GM21723 (cell line): ENCODE measurements around the gene LSR.

Experiments
- ATAC-seq: cut with Tn5 transposase; IDR thresholded peaks from one replicate; pipeline ENCODE4 v1.9.1; 2021; ENCODE audit warnings: mild to moderate bottlenecking, moderate library complexity; ENCODE audit not compliant: unreplicated experiment

LSR gene

DNA sequence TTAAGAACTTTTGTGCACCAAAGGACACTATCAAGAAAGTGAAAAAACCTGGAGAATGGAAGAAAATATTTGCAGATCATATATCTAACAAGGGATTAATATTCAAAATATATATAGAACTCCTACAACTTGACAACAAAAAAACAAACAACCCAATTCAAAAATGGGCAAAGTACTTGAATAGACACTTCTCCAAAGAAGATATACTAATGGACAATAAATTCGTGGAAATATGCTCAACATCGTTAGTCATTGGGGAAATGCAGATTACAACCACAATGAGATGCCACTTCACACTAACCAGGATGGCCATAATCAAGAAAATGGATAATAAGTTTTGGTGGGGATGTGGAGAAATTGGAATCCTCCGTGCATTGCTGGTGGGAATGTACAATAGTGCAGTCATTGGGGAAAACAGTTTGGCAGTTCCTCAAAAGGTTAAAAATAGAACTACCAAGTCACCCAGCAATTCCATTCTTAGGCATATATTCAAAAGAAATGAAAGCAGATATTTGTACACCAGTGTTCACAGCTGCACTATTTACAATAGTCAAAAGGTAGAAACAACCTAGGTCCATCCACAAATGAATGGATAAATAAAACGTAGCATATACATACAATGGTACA is 2.2 kb upstream of the LSR start:
- no peak for ATAC-seq

DNA sequence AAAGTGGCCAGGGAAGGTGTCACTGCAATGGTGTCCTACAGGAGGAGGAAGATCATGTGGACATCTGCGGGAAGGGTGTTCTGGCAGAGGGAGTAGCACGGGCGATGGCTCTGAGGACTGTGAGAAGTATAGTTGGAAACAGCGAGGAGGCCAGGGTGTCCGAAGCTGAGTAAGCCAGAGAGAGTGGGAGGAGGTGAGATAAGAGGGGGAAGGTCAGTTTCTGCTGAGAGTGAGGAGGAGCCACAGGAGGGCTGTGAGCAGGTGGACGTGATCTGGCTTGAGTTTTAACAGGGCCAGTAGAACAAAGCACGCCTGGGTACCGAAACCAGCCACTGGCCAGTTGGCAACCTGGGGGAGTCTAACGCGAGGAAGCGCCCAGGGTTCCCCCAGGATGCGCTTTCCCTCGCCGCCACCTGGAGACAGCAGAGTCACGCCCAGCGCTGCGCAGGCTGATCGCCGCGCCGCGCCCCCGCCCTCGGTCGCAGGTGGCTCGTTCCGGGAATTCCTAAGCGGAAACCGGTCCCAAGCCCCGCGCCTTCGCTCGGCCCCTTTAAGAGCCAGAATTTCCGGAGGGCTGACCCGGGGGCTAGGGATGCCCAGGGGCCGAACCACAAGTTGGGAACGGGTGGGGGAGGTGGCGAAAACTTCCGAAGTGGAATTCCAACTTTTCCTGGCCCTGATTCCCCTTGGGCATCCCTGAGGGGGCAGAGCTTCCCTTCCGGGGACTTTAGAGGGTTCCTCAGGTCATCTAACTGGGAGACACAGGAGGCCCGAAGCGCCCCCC is 1.1 kb upstream of the LSR start:
- ATAC-seq = peak; percentile 50

DNA sequence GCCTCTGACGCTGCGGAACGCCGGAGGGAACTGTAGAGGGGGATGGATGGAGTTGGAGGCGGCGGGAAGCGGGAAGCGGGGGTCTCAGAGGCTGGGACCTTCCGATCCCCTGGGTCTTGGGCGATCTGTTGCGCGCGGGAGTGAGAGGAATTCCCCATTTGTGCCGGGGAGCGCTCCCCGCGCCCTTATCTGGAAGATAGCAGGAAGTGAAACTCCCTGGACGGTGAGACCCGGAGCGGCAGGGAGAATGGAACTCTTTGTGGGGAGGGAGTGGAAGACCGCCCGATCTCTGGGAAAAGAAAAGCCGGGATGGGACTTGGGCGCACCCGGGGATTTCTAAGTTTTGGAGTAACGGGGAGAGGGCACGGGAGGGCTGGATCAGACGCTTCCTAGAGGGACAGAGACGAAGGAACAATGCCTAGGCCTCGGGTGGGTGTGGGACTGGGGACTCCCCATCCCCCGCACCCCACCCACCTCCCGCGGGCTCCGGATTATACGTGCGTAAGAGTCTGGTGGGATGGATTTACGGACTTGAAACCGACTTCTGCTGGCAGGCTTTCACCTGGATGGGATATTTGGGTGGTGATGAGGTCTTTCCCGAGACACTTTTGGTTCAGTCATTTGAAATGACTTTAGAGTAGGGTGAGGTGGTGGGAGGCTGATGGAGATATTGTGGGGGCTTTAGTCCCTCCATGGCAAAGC is 495 bp downstream of the LSR start:
- ATAC-seq = no peak

GRCh38 chr19:35249848-35250711 is 1.3 kb downstream of the LSR start:
- no peak for ATAC-seq

DNA sequence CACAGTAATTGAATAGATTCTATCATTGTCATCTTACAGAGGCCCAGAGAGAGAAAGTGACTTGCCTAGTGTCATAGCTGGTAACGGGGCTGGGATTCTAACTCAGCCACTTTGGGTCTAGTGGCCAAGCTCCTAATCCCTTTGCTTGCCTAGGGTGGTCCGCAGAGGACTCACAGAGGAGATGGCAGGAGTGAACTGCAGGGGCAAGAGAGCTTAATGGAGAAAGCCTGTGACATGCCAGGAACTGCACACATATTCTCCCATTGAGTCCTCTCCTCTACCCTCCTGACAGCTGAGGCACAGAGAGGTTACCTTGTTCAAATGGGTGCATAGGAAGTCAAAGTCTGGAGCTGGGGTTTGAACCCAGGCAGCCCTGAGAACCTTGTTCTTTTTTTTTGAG is 2.7 kb downstream of the LSR start:
- no peak for ATAC-seq

DNA sequence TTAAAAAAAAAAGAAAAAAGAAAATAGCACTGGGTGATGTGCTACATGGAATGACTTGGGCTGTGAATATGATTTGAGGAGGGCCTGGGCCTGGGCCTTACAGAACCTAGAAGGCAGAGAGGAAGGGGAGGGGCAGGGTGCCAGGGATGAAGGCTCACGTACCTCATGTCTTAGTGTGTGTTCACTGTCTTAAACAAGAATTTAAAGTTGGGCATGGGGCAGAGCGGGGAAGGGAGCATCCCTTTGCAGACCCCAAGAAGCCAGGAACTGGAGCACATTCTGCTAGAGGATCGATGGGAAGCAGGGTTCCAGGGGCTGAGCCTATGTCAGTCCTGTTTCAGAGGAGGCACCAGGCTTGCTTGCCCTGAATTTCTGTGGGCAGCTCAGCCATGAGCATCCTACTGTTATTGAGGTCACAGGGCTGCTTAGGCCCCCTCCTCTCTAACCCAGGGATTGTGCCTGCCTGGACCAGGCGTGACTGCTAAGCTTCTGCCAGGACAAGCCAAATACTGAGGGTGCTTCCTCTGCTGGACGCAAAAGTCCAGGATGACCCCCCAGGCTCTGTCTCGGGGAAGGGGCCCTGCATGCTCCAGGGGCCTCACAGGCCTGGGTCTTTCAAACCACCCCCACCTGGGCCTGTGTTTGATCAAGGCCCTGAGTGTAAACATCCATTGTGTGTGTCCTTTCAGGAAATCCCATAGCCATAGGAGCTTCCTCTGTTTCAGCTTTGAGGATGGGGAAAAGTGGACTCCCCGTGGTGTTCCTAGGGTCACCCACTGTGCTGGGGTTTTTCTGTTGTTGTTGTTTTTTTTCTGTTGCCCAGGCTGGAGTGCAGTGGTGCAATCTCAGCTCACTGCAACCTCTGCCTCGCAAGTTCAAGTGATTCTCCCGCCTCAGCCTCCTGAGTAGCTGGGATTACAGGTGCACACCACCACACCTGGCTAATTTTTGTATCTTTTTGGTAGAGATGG is 4.8 kb downstream of the LSR start:
- no peak for ATAC-seq

GRCh38 chr19:35254341-35255297 is 5.8 kb downstream of the LSR start:
- no peak for ATAC-seq

- no peak for ATAC-seq
Observed at GRCh38 chr19:35256566-35256965, 7.8 kb downstream of the LSR start.

DNA sequence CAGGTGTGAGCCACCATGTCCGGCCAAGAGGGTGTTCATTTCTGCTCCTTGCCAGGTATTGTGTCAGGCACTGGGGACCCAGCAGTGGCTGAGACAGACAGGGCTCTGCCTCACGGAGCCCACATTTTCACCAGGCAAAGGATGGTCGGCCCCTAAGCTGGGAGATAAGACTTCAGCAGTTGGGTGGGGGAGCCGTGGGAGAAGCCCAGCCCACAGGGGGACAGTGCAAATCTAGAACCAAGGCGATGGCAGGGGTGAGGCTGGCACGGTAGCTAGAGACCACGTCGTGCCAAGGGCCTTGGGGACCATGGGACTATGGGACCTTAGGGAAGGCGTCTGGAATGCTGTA is 8.3 kb downstream of the LSR start:
- no peak for ATAC-seq

DNA sequence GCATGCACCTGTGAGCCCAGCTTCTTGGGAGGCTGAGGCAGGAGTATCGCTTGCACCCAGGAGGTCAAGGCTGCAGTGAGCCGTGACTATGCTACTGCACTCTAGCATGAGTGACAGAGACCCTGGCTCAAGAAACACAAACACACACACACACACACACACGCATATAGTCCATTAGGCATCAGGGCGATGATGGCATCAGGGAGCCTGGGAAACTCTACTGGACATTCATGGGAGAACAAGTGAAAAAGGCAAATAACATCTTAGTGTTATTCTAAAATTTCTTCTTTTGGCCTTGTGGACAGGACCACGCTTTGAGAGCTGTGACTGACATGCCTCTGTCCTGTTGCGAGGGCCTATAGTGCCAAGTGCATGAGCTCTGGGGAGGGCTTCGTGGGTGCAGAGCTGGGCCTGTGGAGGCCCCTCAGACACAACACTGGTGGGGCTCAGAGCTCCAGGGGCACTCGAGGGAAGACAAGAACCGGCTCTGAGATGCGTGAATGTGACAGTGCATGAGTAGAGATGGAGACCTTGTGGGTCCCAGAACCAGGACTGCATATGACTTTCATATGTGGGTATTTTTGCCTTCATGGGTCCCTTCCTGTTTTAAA is 12.0 kb downstream of the LSR start:
- no peak for ATAC-seq

GRCh38 chr19:35261356-35262100 is 12.7 kb downstream of the LSR start:
- ATAC-seq = no peak

- no peak for ATAC-seq
Observed at GRCh38 chr19:35262101-35262761, 13.4 kb downstream of the LSR start.

GRCh38 chr19:35264268-35265125 is 15.7 kb downstream of the LSR start:
- no peak for ATAC-seq

GRCh38 chr19:35265126-35265899 is 16.5 kb downstream of the LSR start:
- ATAC-seq = no peak

- ATAC-seq = no peak
Observed at GRCh38 chr19:35265900-35266519, 17.2 kb downstream of the LSR start.
